ENCODE results near the gene TMEM131L. TPM values are rescaled to one million over a fixed set of nuclear protein-coding genes. Genes with fewer than 3 reads are reported as not detected.

Gene TMEM131L
- total RNA-seq, 4 donors from 2014 or later = 17.7 to 43.9 (median 24.8) TPM

- no peak for ATAC-seq (ENCODE audit: low FRiP score)
- no peak for TF ChIP-seq CTCF (IDR thresholded peaks at IDR 0.05)
- DNase-seq (ENCODE audit: low spot score) = no peak
Observed at GRCh38 chr4:153539422-153539821, 73.3 kb downstream of the TMEM131L start.

DNA sequence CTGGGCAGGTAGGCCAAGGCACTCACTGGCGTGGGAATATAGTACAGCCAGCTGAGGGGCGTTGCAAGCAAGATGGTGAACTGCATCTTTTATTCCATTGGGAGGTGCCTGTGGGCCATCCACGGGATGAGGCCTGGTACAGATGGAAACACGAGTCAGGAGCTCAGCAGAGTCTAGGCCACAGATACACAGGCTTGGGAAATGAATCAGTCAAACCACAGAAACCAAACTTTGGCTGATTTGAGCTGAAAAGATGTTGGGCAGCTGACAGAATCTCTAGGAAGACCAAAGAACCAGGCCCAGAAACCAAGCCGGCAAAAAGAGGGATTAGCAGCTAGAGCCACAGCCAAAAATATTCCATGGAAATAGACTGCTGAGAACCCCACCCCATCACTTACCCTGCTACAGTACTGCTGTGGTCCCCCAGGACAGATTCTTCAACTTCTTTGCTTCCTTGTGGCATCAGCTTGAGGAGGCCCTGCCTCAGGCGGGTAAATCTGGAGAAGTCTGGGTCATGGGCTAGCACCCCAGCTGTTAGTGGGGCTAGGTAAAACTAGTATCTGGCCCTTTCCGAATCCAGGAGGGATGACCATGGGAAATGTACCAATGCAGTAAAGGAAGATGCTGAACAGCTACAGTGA is 75.4 kb downstream of the TMEM131L start:
- no peak for TF ChIP-seq CTCF (IDR thresholded peaks at IDR 0.05)
- ATAC-seq (ENCODE audit: low FRiP score) = no peak
- no peak for DNase-seq (ENCODE audit: low spot score)

DNA sequence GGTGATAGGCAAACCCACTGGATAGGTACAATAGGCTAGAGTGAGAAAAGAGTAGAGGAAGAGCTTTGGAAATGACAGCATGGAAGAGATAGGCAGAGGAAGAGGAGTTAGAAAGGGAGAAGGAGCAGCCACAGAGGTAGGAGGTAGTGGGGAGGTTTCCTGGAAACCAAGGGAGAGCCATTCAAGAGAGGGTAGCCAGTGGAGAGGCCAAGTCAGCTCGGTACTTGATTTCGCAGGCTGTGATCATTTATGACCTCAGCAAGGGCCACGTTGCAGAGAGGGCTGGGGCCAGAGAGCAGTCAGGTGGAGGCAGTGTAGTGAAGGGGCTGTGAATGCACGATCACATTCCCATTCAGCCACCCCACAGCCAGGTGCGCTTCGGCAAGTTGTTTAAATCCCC is 76.0 kb downstream of the TMEM131L start:
- no peak for ATAC-seq (ENCODE audit: low FRiP score)
- no peak for TF ChIP-seq CTCF (IDR thresholded peaks at IDR 0.05)

DNA sequence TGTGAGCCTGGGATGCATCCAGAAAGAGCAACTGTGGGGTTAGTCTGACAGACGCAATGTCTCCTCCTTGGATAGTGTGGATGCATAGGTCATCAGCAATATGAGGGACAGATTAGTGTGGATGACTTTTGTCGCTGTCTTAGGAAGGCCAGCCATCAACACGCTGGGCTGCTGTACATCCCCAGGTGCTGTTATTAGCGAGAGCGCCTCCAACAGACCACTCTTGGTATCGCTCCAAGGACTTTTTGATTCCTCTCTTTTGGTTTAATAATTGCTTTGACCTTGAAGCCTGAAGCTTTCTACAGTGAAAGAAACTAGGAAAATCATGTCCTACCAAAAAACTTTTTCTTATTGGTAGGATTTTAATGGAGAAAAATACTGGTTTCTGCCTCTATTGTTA is 76.7 kb downstream of the TMEM131L start:
- DNase-seq (ENCODE audit: low spot score) = no peak
- no peak for TF ChIP-seq CTCF (IDR thresholded peaks at IDR 0.05)
- ATAC-seq (ENCODE audit: low FRiP score) = no peak

More for the DNA sequence above, 76.0 kb downstream of the TMEM131L start:
- no peak for DNase-seq (ENCODE audit: low spot score)

DNA sequence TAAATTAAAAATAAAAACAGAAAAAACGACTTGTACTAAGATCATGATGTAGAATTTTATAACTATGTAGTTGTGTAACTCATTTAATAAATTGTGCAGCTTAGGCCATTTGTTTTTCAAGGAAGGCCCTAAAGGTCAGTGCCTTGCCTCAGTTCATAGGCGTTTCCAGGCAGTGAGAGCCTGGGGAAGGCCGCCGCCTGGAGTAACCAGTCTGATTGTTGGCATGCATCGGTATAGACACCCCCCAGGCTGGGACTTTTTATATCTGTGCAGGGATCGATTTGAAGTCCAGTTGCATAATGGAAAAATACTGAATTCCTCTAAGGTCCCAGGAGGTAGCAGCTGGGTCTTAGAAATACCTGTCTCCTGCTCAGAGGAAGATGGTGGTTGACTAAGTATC is 77.2 kb downstream of the TMEM131L start:
- no peak for ATAC-seq (ENCODE audit: low FRiP score)
- no peak for DNase-seq (ENCODE audit: low spot score)
- no peak for TF ChIP-seq CTCF (IDR thresholded peaks at IDR 0.05)

DNA sequence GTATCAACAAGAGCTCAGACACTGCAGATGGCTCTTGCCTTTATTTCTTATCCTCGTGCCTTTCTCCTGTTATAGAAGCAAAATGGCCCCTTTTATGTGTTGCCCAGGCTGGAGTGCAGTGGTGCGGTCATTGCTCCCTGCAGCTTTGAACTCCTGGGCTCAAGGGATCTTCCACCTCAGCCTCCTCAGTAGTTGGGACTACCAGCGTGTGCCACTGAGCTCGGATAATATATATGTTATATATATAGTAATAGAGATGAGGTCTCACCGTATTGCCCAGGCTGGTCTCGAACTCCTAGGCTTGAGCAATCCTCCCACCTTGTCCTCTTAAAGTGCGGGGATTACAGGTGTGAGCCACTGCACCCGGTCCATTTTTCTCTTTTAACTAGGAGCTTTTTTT is 79.7 kb downstream of the TMEM131L start:
- DNase-seq (ENCODE audit: low spot score) (no peak), ATAC-seq (ENCODE audit: low FRiP score) (no peak)
- no peak for TF ChIP-seq CTCF (IDR thresholded peaks at IDR 0.05)

- no peak for TF ChIP-seq CTCF (IDR thresholded peaks at IDR 0.05)
- peak; percentile 78 for ATAC-seq (ENCODE audit: low FRiP score)
Observed at GRCh38 chr4:153546280-153546679, 80.1 kb downstream of the TMEM131L start.

More at GRCh38 chr4:153546280-153546679, 80.1 kb downstream of the TMEM131L start:
- no peak for DNase-seq (ENCODE audit: low spot score)
